ENCODE data around the gene ZMAT5.

Gene ZMAT5

DNA sequence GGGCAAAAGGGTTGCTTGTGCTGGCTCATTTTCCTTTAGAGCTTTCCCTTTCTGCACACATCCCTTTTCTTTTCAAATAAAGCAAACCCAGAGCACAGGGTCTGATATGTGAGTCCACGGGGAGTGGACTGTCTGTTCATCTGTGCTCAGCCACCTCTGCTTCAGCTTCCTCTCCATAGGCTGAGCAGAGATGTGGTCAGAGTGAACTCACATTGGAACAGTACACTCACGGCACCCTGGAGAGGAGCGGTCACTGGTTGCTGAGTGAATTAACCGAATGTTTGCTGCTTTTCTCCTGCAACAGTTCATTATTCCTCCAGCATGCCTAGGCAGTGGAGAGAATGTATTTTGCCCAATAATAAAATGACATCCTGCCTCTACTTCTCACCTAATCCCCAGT lies 83.3 kb downstream of the ZMAT5 start:
- H4K20me1 ChIP-seq, result peaks cover 18% of the 10 kb centered on the region; the same call in 1 of the 2 replicates
- H3K4me1 ChIP-seq, result peaks cover 12% of the 10 kb centered on the region; the same call in 1 of the 2 replicates
- TF ChIP-seq Cebpa-rat (IDR thresholded peaks at IDR 0.05), result no peak
- no peak overlapping the region for H3K27ac ChIP-seq
- H3K9ac ChIP-seq, result no peak overlapping the region
- no peak overlapping the region for H3K4me3 ChIP-seq
- H3K4me2 ChIP-seq, result no peak overlapping the region
- no peaks in the 10 kb centered on the region for H3K27me3 ChIP-seq
- peaks cover 99% of the 10 kb centered on the region for H3K36me3 ChIP-seq
- H3K9me3 ChIP-seq, result no peaks in the 10 kb centered on the region

Data from BLaER1 (cell line).